Sigmoid colon (tissue), 7 donors: ENCODE measurements around the gene NCCRP1. TPM values are rescaled to one million over a fixed set of nuclear protein-coding genes. Genes with fewer than 3 reads are reported as not detected.
A peak's percentile ranks its signal among the peaks of the same experiment; 100 is the strongest.

Experiments
- DNase-seq: peaks from one replicate; pipeline ENCODE4 v3.0.0-alpha.2; 2019
- H3K27ac ChIP-seq, 4 donors: fragments of 200-600 bp; sonication (generic); one replicate each; pipeline ENCODE4 v1.5.1; 2016 to 2019; ENCODE audit warnings: mild to moderate bottlenecking in 1 of 4
- H3K27me3 ChIP-seq, 3 donors: fragments of 200-600 bp; sonication (generic); one replicate each; pipeline ENCODE4 v1.5.1; 2019; ENCODE audit warnings: mild to moderate bottlenecking in 1 of 3
- H3K36me3 ChIP-seq, 4 donors: fragments of 200-600 bp; sonication (generic); one replicate each; pipeline ENCODE4 v1.5.1; 2016 to 2019
- H3K4me1 ChIP-seq, 4 donors: fragments of 200-600 bp; sonication (generic); one replicate each; pipeline ENCODE4 v1.5.1; 2017 to 2019
- H3K4me3 ChIP-seq, 4 donors: fragments of 200-600 bp; sonication (generic); one replicate each; pipeline ENCODE4 v1.5.1; 2017 to 2019; ENCODE audit warnings: mild to moderate bottlenecking in 2 of 4, moderate library complexity in 1 of 4
- H3K9me3 ChIP-seq, 4 donors: fragments of 200-600 bp in 3 of 4; sonication (generic) in 3 of 4; one replicate each; pipeline versions ENCODE4 v1.5.1 to v1.6.1; 2013 to 2019
- EP300 ChIP-seq, 4 donors: sonication (generic); formaldehyde crosslinking; IDR thresholded peaks; one replicate each; pipeline ENCODE4 v1.6.1; 2017; ENCODE audit warnings: antibody characterized with exemption in 4 of 4
- POLR2A ChIP-seq, 2 donors: fragments of 450-650 bp; IDR thresholded peaks; one replicate each; pipeline ENCODE4 v1.6.1; 2016; ENCODE audit warnings: antibody characterized with exemption in 2 of 2, mild to moderate bottlenecking in 2 of 2, moderate library complexity in 2 of 2
- POLR2AphosphoS5 ChIP-seq, 4 donors: sonication (generic); formaldehyde crosslinking; IDR thresholded peaks; one replicate each; pipeline ENCODE4 v1.6.1; 2017; ENCODE audit warnings: antibody characterized with exemption in 4 of 4
- WGBS, 2 donors: extraction: QIAGEN DNeasy Blood & Tissue Kit; methylation state at CpG; one replicate each; pipeline ENCODE4 v1.1.7; 2013; 5-methylcytosine and 5-hydroxymethylcytosine counted together
- intact Hi-C: fragments of 100-400 bp; cut with DNase I; formaldehyde crosslinking; loops from one replicate; pipeline ENCODE4 v1.15.1; 2023
- polyA plus RNA-seq, 3 donors: library from polyadenylated mRNA; stranded (reverse); fragments of 200-250 nt; gene quantifications; one replicate each; pipeline ENCODE4 v1.2.3, GENCODE V29; 2013
- total RNA-seq, 4 donors: library from RNA; depleted of rRNA; stranded (reverse); fragments of >200 nt; gene quantifications; one replicate each; pipeline ENCODE4 v1.1.0, GENCODE V29; 2016
- TF ChIP-seq, protein P1 (sequence below), 4 experiments: fragments of 450-650 bp in 3 of 4; fragments of 200-600 bp in 1 of 4; IDR thresholded peaks; one replicate each; pipeline ENCODE4 v1.5.1; 2016 to 2019; ENCODE audit warnings: antibody characterized with exemption in 4 of 4, mild to moderate bottlenecking in 3 of 4, moderate library complexity in 2 of 4
- donor health status: healthy with polysubstance abuse.
- donor health status: Bipolar disorder and iron deficiency.
- donor health status: healthy.

Gene NCCRP1
- total and polyA plus RNA-seq, 7 donors, result 0.41 to 0.60 (median 0.52) TPM; not detected in 4

DNA sequence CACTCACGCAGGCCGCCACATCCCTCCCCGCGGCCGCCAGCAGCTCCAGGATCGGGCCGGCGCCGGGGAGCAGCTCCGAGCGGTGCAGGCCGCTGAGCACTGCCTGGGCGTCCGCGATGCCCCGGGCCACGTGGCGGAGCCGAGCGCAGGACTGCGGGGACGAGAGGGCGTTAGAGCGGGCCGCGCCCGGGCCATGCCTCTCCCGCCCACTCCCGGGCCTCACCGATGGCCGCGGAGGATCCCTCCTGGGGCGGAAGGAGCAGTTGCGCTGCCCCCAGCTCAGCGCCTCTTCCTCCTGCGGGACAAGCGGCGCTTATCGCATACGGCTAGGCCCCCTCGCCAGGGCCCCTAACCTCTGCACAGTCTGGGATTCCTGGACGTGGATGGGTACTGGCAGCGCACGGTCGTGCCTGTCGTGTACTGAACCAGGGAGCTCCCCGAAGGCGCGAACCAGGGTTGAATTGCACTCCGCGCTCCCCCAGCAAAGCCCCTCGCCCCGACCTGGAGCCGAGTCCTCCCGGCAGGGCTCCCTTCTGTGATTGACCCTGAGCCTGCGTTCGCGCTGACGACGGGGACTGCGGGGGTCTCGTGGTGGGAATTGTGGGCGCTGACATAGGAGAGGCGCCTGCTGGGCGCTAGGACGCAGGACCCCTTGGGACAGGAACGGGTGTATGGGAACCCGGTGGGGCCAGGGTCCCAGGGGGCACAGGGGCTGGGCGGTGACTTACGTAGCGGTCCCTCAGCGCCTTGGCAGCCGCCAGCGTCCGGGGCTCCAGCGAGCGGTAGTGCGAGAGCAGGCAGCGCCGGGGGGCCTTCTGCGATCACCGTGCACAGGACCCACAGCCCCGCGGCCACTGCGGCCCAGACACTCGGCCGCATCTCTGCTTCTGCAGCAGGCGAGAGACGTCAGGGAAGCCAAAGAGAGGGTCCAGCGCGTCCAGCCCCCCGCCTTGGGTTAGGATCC is 51.2 kb downstream of the NCCRP1 start:
- TF ChIP-seq EP300 (IDR thresholded peaks at IDR 0.05), result no peak
- TF ChIP-seq, protein P1, sequence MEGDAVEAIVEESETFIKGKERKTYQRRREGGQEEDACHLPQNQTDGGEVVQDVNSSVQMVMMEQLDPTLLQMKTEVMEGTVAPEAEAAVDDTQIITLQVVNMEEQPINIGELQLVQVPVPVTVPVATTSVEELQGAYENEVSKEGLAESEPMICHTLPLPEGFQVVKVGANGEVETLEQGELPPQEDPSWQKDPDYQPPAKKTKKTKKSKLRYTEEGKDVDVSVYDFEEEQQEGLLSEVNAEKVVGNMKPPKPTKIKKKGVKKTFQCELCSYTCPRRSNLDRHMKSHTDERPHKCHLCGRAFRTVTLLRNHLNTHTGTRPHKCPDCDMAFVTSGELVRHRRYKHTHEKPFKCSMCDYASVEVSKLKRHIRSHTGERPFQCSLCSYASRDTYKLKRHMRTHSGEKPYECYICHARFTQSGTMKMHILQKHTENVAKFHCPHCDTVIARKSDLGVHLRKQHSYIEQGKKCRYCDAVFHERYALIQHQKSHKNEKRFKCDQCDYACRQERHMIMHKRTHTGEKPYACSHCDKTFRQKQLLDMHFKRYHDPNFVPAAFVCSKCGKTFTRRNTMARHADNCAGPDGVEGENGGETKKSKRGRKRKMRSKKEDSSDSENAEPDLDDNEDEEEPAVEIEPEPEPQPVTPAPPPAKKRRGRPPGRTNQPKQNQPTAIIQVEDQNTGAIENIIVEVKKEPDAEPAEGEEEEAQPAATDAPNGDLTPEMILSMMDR (IDR thresholded peaks at IDR 0.05), result no peak
- no peak for TF ChIP-seq POLR2A (IDR thresholded peaks at IDR 0.05)
- Histone ChIP-seq H3K4me1 (peaks cover 0 to 15% (median 12%) of the 10 kb centered on the region in 4 donors), H3K27ac (no peak overlapping the region), H3K36me3 (no peaks in the 10 kb centered on the region), H3K9me3 (no peaks in the 10 kb centered on the region), H3K27me3 (peaks cover 22 to 56% (median 55%) of the 10 kb centered on the region in 3 donors), H3K4me3 (peak overlapping the region in 2 of 4 donors; percentile 20 to 21)
- WGBS, 2 donors, result 26 to 30% methylated on average over 92 of the region's 92 CpGs
- no peak for DNase-seq
- intact Hi-C loops, result no loop called here

DNA sequence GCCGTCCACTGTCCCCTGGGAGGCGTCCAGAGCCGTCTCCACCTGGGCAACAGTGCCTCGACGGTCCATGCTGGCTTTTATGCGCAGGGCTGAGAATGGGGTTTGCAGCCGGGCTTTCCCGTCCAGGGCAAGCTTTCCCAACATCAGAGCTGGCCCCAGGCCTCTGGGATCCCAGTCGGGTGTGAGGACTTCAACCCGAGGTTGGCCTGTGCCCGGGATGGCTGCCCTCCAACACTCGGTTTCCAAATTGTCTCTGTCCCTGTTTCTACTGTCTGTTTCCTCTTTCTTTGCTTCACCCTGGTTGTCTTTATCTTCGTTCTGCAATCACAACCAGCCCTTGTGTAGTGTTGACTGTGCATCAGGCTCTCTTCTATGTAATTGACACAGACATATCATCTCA is 52.0 kb downstream of the NCCRP1 start, which contains the start of gene IFNL4:
Gene IFNL4 (minus strand): TSS at position 51 of the 400 bp plus-strand sequence.
- peaks cover 22 to 54% (median 52%) of the 10 kb centered on the region in 3 donors for H3K27me3 ChIP-seq
- H3K4me3 ChIP-seq, result peak within 1 kb of the TSS in 2 of 4 donors; percentile 20 to 21
- H3K36me3 ChIP-seq, result no peaks in the 10 kb centered on the region
- intact Hi-C loops, result no loop called here
- no peaks in the 10 kb centered on the region for H3K9me3 ChIP-seq
- H3K4me1 ChIP-seq, result peaks cover 0 to 15% (median 12%) of the 10 kb centered on the region in 4 donors
- 56 to 67% methylated on average over 13 of the region's 13 CpGs for WGBS, 2 donors
- no peak for TF ChIP-seq POLR2A (IDR thresholded peaks at IDR 0.05)
- no peak for TF ChIP-seq POLR2AphosphoS5 (IDR thresholded peaks at IDR 0.05)
- TF ChIP-seq EP300 (IDR thresholded peaks at IDR 0.05), result no peak
- TF ChIP-seq, protein P1 (IDR thresholded peaks at IDR 0.05), result no peak
- no peak for DNase-seq
- no peak within 1 kb of the TSS for H3K27ac ChIP-seq

DNA sequence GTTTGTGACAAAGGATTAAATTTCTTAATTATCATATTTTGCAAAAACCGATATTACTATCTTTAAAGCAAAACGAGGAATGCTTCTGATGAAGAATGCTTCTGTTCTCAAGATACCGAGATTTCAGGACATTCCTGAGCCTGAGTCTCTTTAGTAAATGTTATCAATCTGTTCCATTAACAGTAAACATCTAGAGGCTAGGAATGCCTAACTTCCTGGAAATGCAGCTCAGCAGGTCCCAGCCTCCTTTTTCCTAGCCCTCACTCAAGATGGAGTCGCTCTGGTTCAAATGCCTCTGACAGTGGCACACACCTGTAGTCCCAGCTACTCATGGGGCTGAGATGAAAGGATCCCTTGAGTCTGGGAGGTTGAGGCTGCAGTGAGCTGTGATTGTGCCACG is 54.3 kb downstream of the NCCRP1 start:
- H3K9me3 ChIP-seq, result no peaks in the 10 kb centered on the region
- DNase-seq, result no peak
- peaks cover 0 to 15% (median 12%) of the 10 kb centered on the region in 4 donors for H3K4me1 ChIP-seq
- TF ChIP-seq, protein P1 (IDR thresholded peaks at IDR 0.05), result no peak
- TF ChIP-seq POLR2AphosphoS5 (IDR thresholded peaks at IDR 0.05) (no peak), EP300 (IDR thresholded peaks at IDR 0.05) (no peak)
- 82 to 87% methylated on average over 5 of the region's 5 CpGs for WGBS, 2 donors
- no peak overlapping the region for H3K4me3 ChIP-seq
- peaks cover 22 to 53% (median 42%) of the 10 kb centered on the region in 3 donors for H3K27me3 ChIP-seq
- H3K36me3 ChIP-seq, result no peaks in the 10 kb centered on the region
- intact Hi-C loops, result no loop called here
- H3K27ac ChIP-seq, result no peak overlapping the region

Other genes with a start within 250 kb of the NCCRP1 start
- gene FBXO17, start 221.2 kb upstream of the NCCRP1 start, total RNA-seq, result 10 to 100 TPM; 20.3 to 28.6 (median 25.9) TPM
- gene FBXO17, start 221.2 kb upstream of the NCCRP1 start, polyA plus RNA-seq, result 1 to 10 TPM; 1.6 to 4.8 (median 3.3) TPM
- gene FBXO27, start 164.4 kb upstream of the NCCRP1 start, total RNA-seq, result 10 to 100 TPM in 1 of 4 donors, 1 to 10 TPM in 3; 3.0 to 17.7 (median 3.7) TPM
- 1 to 10 TPM in 2 of 3 donors, under 1 TPM in 1; 0.23 to 1.3 (median 1.2) TPM for gene FBXO27, start 164.4 kb upstream of the NCCRP1 start, polyA plus RNA-seq
- gene ACP7, start 112.6 kb upstream of the NCCRP1 start, total RNA-seq, result not detected
- not detected for gene ACP7, start 112.6 kb upstream of the NCCRP1 start, polyA plus RNA-seq
- 10 to 100 TPM in 2 of 4 donors, 1 to 10 TPM in 2; 6.2 to 27.1 (median 9.3) TPM for gene PAK4, start 71.2 kb upstream of the NCCRP1 start, total RNA-seq
- gene PAK4, start 71.2 kb upstream of the NCCRP1 start, polyA plus RNA-seq, result 10 to 100 TPM; 42.1 to 62.0 (median 45.0) TPM
- not detected for gene SYCN, start 7.3 kb downstream of the NCCRP1 start, total RNA-seq
- gene SYCN, start 7.3 kb downstream of the NCCRP1 start, polyA plus RNA-seq, result not detected
- gene IFNL3, start 48.0 kb downstream of the NCCRP1 start, total RNA-seq, result not detected
- gene IFNL3, start 48.0 kb downstream of the NCCRP1 start, polyA plus RNA-seq, result under 1 TPM in 1 of 3 donors, not detected in 2; 0.22 TPM
- not detected for gene IFNL4, start 51.9 kb downstream of the NCCRP1 start, total RNA-seq
- gene IFNL4, start 51.9 kb downstream of the NCCRP1 start, polyA plus RNA-seq, result not detected
- not detected for gene IFNL2, start 71.4 kb downstream of the NCCRP1 start, total RNA-seq
- not detected for gene IFNL2, start 71.4 kb downstream of the NCCRP1 start, polyA plus RNA-seq
- not detected for gene IFNL1, start 99.4 kb downstream of the NCCRP1 start, total RNA-seq
- under 1 TPM in 1 of 3 donors, not detected in 2; 0.09 TPM for gene IFNL1, start 99.4 kb downstream of the NCCRP1 start, polyA plus RNA-seq
- 1 to 10 TPM in 3 of 4 donors, under 1 TPM in 1; 0.82 to 1.8 (median 1.2) TPM for gene LRFN1, start 123.9 kb downstream of the NCCRP1 start, total RNA-seq
- 1 to 10 TPM in 1 of 3 donors, under 1 TPM in 2; under 0.01 to 1.0 (median 0.23) TPM for gene LRFN1, start 123.9 kb downstream of the NCCRP1 start, polyA plus RNA-seq
- gene GMFG, start 139.1 kb downstream of the NCCRP1 start, total RNA-seq, result 10 to 100 TPM in 1 of 4 donors, 1 to 10 TPM in 3; 5.3 to 23.1 (median 8.6) TPM
- 10 to 100 TPM; 37.2 to 98.6 (median 56.5) TPM for gene GMFG, start 139.1 kb downstream of the NCCRP1 start, polyA plus RNA-seq
- gene SAMD4B, start 145.5 kb downstream of the NCCRP1 start, total RNA-seq, result 10 to 100 TPM; 37.8 to 83.6 (median 65.4) TPM
- gene SAMD4B, start 145.5 kb downstream of the NCCRP1 start, polyA plus RNA-seq, result 10 to 100 TPM; 28.4 to 79.4 (median 38.4) TPM
- 10 to 100 TPM; 37.5 to 51.8 (median 43.5) TPM for gene PAF1, start 194.1 kb downstream of the NCCRP1 start, total RNA-seq
- gene PAF1, start 194.1 kb downstream of the NCCRP1 start, polyA plus RNA-seq, result 10 to 100 TPM; 28.2 to 40.5 (median 37.2) TPM
- gene MED29, start 194.4 kb downstream of the NCCRP1 start, total RNA-seq, result 10 to 100 TPM; 25.2 to 44.6 (median 33.7) TPM
- 10 to 100 TPM; 22.8 to 33.5 (median 31.0) TPM for gene MED29, start 194.4 kb downstream of the NCCRP1 start, polyA plus RNA-seq
- gene ZFP36, start 209.9 kb downstream of the NCCRP1 start, total RNA-seq, result 100 to 1,000 TPM in 3 of 4 donors, 10 to 100 TPM in 1; 78.1 to 320 (median 190) TPM
- 100 to 1,000 TPM; 112 to 298 (median 228) TPM for gene ZFP36, start 209.9 kb downstream of the NCCRP1 start, polyA plus RNA-seq
- 10 to 100 TPM in 3 of 4 donors, 1 to 10 TPM in 1; 8.2 to 28.8 (median 12.5) TPM for gene PLEKHG2, start 215.7 kb downstream of the NCCRP1 start, total RNA-seq
- gene PLEKHG2, start 215.7 kb downstream of the NCCRP1 start, polyA plus RNA-seq, result 10 to 100 TPM in 1 of 3 donors, under 1 TPM in 2; 0.60 to 14.9 (median 0.69) TPM
- gene RPS16, start 239.0 kb downstream of the NCCRP1 start, total RNA-seq, result 1,000 to 10,000 TPM; 1,648 to 4,043 (median 3,423) TPM
- gene RPS16, start 239.0 kb downstream of the NCCRP1 start, polyA plus RNA-seq, result 1,000 to 10,000 TPM; 2,119 to 4,564 (median 2,918) TPM
- gene SUPT5H, start 248.6 kb downstream of the NCCRP1 start, total RNA-seq, result 100 to 1,000 TPM in 2 of 4 donors, 10 to 100 TPM in 2; 72.1 to 104 (median 89.1) TPM
- 100 to 1,000 TPM in 1 of 3 donors, 10 to 100 TPM in 2; 52.3 to 112 (median 67.5) TPM for gene SUPT5H, start 248.6 kb downstream of the NCCRP1 start, polyA plus RNA-seq